ENCODE measurements around the gene KRT80.

KRT80 gene

GRCh38 chr12:52181746-52182145 is 10.1 kb downstream of the KRT80 start:
- in situ Hi-C loops (cut with MboI; ENCODE audit: low sequenced_read_pairs), result no loop called here

- in situ Hi-C loops (cut with MboI; ENCODE audit: low sequenced_read_pairs), result no loop called here
Observed at GRCh38 chr12:52180971-52181628, 10.7 kb downstream of the KRT80 start.

GRCh38 chr12:52179396-52179973 is 12.3 kb downstream of the KRT80 start:
- in situ Hi-C loops (cut with MboI; ENCODE audit: low sequenced_read_pairs), result no loop called here

- in situ Hi-C loops (cut with MboI; ENCODE audit: low sequenced_read_pairs), result no loop called here
Observed at GRCh38 chr12:52178984-52179383, 12.8 kb downstream of the KRT80 start.

- in situ Hi-C loops (cut with MboI; ENCODE audit: low sequenced_read_pairs), result no loop called here
Observed at GRCh38 chr12:52178443-52178842, 13.4 kb downstream of the KRT80 start.

- in situ Hi-C loops (cut with MboI; ENCODE audit: low sequenced_read_pairs), result no loop called here
Observed at GRCh38 chr12:52175371-52176350, 16.2 kb downstream of the KRT80 start.

- in situ Hi-C loops (cut with MboI; ENCODE audit: low sequenced_read_pairs), result no loop called here
Observed at GRCh38 chr12:52173526-52173925, 18.3 kb downstream of the KRT80 start.

- in situ Hi-C loops (cut with MboI; ENCODE audit: low sequenced_read_pairs), result no loop called here
Observed at GRCh38 chr12:52172956-52173355, 18.9 kb downstream of the KRT80 start.

- in situ Hi-C loops (cut with MboI; ENCODE audit: low sequenced_read_pairs), result no loop called here
Observed at GRCh38 chr12:52171950-52172512, 19.8 kb downstream of the KRT80 start.

- in situ Hi-C loops (cut with MboI; ENCODE audit: low sequenced_read_pairs), result no loop called here
Observed at GRCh38 chr12:52170827-52171226, 21.0 kb downstream of the KRT80 start.

GRCh38 chr12:52169886-52170285 is 21.9 kb downstream of the KRT80 start:
- in situ Hi-C loops (cut with MboI; ENCODE audit: low sequenced_read_pairs), result no loop called here

- in situ Hi-C loops (cut with MboI; ENCODE audit: low sequenced_read_pairs), result no loop called here
Observed at GRCh38 chr12:52168019-52168717, 23.6 kb downstream of the KRT80 start.

GRCh38 chr12:52167526-52167925 is 24.3 kb downstream of the KRT80 start:
- in situ Hi-C loops (cut with MboI; ENCODE audit: low sequenced_read_pairs), result no loop called here

GRCh38 chr12:52166672-52167071 is 25.1 kb downstream of the KRT80 start:
- in situ Hi-C loops (cut with MboI; ENCODE audit: low sequenced_read_pairs), result no loop called here

GRCh38 chr12:52165096-52165855 is 26.5 kb downstream of the KRT80 start:
- in situ Hi-C loops (cut with MboI; ENCODE audit: low sequenced_read_pairs), result no loop called here

- in situ Hi-C loops (cut with MboI; ENCODE audit: low sequenced_read_pairs), result no loop called here
Observed at GRCh38 chr12:52164624-52165023, 27.2 kb downstream of the KRT80 start.

GRCh38 chr12:52162981-52163380 is 28.8 kb downstream of the KRT80 start:
- in situ Hi-C loops (cut with MboI; ENCODE audit: low sequenced_read_pairs), result no loop called here

- in situ Hi-C loops (cut with MboI; ENCODE audit: low sequenced_read_pairs), result no loop called here
Observed at GRCh38 chr12:52160200-52160599, 31.6 kb downstream of the KRT80 start.

GRCh38 chr12:52157566-52158150 is 34.2 kb downstream of the KRT80 start:
- in situ Hi-C loops (cut with MboI; ENCODE audit: low sequenced_read_pairs), result no loop called here
